ENCODE data around the gene ARHGAP10. TPM values are rescaled to one million over a fixed set of nuclear protein-coding genes. Genes with fewer than 3 reads are reported as not detected.
"Not testable (repeated sequence)": the region's sequence is repeated elsewhere in the genome, so short reads cannot be mapped to it uniquely, and the experiment has no call there.

The ARHGAP10 gene
- polyA plus RNA-seq, 3 donors = 19.7 to 20.7 (median 20.6) TPM

GRCh38 chr4:147782087-147782781 lies 50.3 kb downstream of the ARHGAP10 start:
- DNase-seq (ENCODE audit: extremely low read depth in 1 of 11, low read depth in 9 of 11, low spot score in 4 of 11) = no peak

GRCh38 chr4:147785129-147785528 lies 53.2 kb downstream of the ARHGAP10 start:
- DNase-seq (ENCODE audit: extremely low read depth in 1 of 11, low read depth in 9 of 11, low spot score in 4 of 11) = no peak

GRCh38 chr4:147786031-147786430 lies 54.1 kb downstream of the ARHGAP10 start:
- DNase-seq (ENCODE audit: extremely low read depth in 1 of 11, low read depth in 9 of 11, low spot score in 4 of 11) = no peak

GRCh38 chr4:147786531-147786930 lies 54.6 kb downstream of the ARHGAP10 start:
- no peak for DNase-seq (ENCODE audit: extremely low read depth in 1 of 11, low read depth in 9 of 11, low spot score in 4 of 11)

- DNase-seq (ENCODE audit: extremely low read depth in 1 of 11, low read depth in 9 of 11, low spot score in 4 of 11) = no peak
Measured at GRCh38 chr4:147787204-147787603, 55.3 kb downstream of the ARHGAP10 start.

GRCh38 chr4:147788791-147789190 lies 56.9 kb downstream of the ARHGAP10 start:
- DNase-seq (ENCODE audit: extremely low read depth in 1 of 11, low read depth in 9 of 11, low spot score in 4 of 11) = no peak

- no peak for DNase-seq (ENCODE audit: extremely low read depth in 1 of 11, low read depth in 9 of 11, low spot score in 4 of 11)
Measured at GRCh38 chr4:147789596-147789995, 57.7 kb downstream of the ARHGAP10 start.

GRCh38 chr4:147790412-147790811 lies 58.5 kb downstream of the ARHGAP10 start:
- no peak for DNase-seq (ENCODE audit: extremely low read depth in 1 of 11, low read depth in 9 of 11, low spot score in 4 of 11)

- no peak for DNase-seq (ENCODE audit: extremely low read depth in 1 of 11, low read depth in 9 of 11, low spot score in 4 of 11)
Measured at GRCh38 chr4:147791341-147791740, 59.5 kb downstream of the ARHGAP10 start.

- DNase-seq (ENCODE audit: extremely low read depth in 1 of 11, low read depth in 9 of 11, low spot score in 4 of 11) = no peak
Measured at GRCh38 chr4:147791865-147792264, 60.0 kb downstream of the ARHGAP10 start.

GRCh38 chr4:147793569-147794313 lies 61.9 kb downstream of the ARHGAP10 start:
- DNase-seq (ENCODE audit: extremely low read depth in 1 of 11, low read depth in 9 of 11, low spot score in 4 of 11) = no peak

- no peak for DNase-seq (ENCODE audit: extremely low read depth in 1 of 11, low read depth in 9 of 11, low spot score in 4 of 11)
Measured at GRCh38 chr4:147794314-147794680, 62.4 kb downstream of the ARHGAP10 start.

GRCh38 chr4:147794787-147795413 lies 63.0 kb downstream of the ARHGAP10 start:
- no peak for DNase-seq (ENCODE audit: extremely low read depth in 1 of 11, low read depth in 9 of 11, low spot score in 4 of 11)

- not testable (repeated sequence) for DNase-seq (ENCODE audit: extremely low read depth in 1 of 11, low read depth in 9 of 11, low spot score in 4 of 11)
Measured at GRCh38 chr4:147799057-147799456, 67.2 kb downstream of the ARHGAP10 start.

GRCh38 chr4:147799986-147800555 lies 68.2 kb downstream of the ARHGAP10 start:
- no peak for DNase-seq (ENCODE audit: extremely low read depth in 1 of 11, low read depth in 9 of 11, low spot score in 4 of 11)

- DNase-seq (ENCODE audit: extremely low read depth in 1 of 11, low read depth in 9 of 11, low spot score in 4 of 11) = no peak
Measured at GRCh38 chr4:147801820-147802219, 69.9 kb downstream of the ARHGAP10 start.

- DNase-seq (ENCODE audit: extremely low read depth in 1 of 11, low read depth in 9 of 11, low spot score in 4 of 11) = no peak
Measured at GRCh38 chr4:147802346-147802745, 70.5 kb downstream of the ARHGAP10 start.

GRCh38 chr4:147805946-147806345 lies 74.1 kb downstream of the ARHGAP10 start:
- no peak for DNase-seq (ENCODE audit: extremely low read depth in 1 of 11, low read depth in 9 of 11, low spot score in 4 of 11)

- DNase-seq (ENCODE audit: extremely low read depth in 1 of 11, low read depth in 9 of 11, low spot score in 4 of 11) = no peak
Measured at GRCh38 chr4:147808447-147808846, 76.6 kb downstream of the ARHGAP10 start.

GRCh38 chr4:147809211-147809610 lies 77.3 kb downstream of the ARHGAP10 start:
- no peak for DNase-seq (ENCODE audit: extremely low read depth in 1 of 11, low read depth in 9 of 11, low spot score in 4 of 11)
